Left cardiac atrium (tissue), 4 donors: ENCODE data around the gene TMCO6. TPM values are rescaled to one million over a fixed set of nuclear protein-coding genes. Genes with fewer than 3 reads are reported as not detected.
"Not testable (repeated sequence)": the region's sequence is repeated elsewhere in the genome, so short reads cannot be mapped to it uniquely, and the experiment has no call there.

ENCODE experiments used
- ATAC-seq, 2 donors: fragments of 200-7000 bp; cut with Tn5 transposase; one replicate each; pipeline ENCODE4 v1.9.1; 2020; ENCODE audit warnings: mild to moderate bottlenecking in 2 of 2, moderate library complexity in 2 of 2
- DNase-seq: peaks from one replicate; pipeline ENCODE4 v3.0.0-alpha.2; 2020
- intact Hi-C, 2 donors: fragments of 100-400 bp; cut with DNase I; formaldehyde crosslinking; loops; one replicate each; pipeline versions ENCODE4 v1.14.1 to v1.15.1; 2022 to 2023
- long read RNA-seq: library from polyadenylated mRNA; unstranded; transcript quantifications from one replicate; pipeline ENCODE4 v2.0.0, GENCODE V29; 2021
- total RNA-seq, 2 donors: library from RNA; stranded (reverse); fragmentation: NEBNext Ultra II Directional; extraction: Animal tissue kit (Norgen Biotek cat#: 25700); gene quantifications; one replicate each; pipeline ENCODE4 v1.2.1, GENCODE V29; 2021
- donor health status: DM: no; HTN: yes; CAD: no.
- donor health status: DM: no; HTN: yes; CAD: no; lungs with severe emphysema.
- donor health status: DM: yes; HTN: yes; CAD: no.
- donor health status: Dilated cardiomyopathy.

TMCO6 gene
- 1 to 10 TPM; 3.9 to 6.4 TPM for total RNA-seq
- long read RNA-seq, partial matches to known transcripts: 0 of 2 reads
- long read RNA-seq, other reads (novel, unspliced or antisense): 2 of 2 reads

GRCh38 chr5:140639148-140639981 lies at the start of gene TMCO6:
Gene TMCO6 (plus strand): TSS chr5:140639451. CDS start chr5:140639528, 77 bp downstream.
- intact Hi-C loops: no loop called here
- peak; percentile 99 for ATAC-seq
- DNase-seq: peak; percentile 99

DNA sequence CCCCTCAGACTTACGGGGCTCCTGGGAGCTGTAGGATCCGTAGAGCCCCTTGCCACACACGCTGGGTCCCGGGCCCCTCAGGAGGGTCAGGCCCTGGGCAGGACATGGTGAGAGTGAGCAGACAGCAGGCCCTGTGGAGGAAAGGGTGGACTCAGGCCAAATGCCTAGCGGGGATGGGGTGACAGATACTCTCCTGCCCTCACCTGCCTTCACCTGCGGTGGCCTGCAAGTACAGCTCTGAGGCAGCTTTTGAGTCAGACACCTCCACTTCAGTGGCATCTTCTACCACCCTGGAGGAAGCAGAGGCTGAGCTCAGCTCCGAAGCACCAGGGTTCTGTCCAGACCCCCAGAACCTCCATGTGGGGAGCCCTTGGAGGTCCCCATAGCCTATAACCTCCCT lies 48.4 kb upstream of the TMCO6 start:
- no peak for ATAC-seq
- intact Hi-C loops: no loop called here

DNA sequence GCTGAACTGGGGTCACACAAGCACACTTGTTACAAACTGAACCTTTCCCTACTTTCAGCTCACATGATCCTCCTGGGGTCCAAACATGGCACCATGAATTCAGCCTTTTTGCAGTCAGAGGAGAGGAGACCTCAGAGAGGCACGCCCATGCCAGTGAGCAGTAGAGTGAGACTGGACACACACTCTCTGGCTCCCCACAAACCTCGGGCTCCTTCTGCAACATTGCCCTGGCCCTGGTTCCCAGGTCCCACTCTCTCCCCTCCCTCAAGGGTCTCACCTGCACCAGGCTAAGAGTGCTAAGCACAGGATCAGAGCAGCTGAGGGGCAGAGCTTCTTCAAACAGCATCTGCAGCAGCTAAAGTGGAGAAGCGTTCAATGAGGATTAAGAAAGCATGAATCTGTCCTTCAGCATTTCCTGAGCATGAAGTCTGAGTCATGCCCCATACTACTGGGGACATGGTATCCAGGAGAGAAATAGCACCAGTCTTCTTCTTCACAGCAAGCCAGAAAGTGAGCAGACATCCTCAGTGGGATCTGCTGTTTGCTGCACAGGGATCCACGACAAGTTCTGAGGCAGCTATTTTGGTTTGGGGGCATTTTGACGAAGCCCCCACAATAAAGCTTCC lies 47.4 kb upstream of the TMCO6 start:
- no peak for DNase-seq
- peak in 1 of 2 donors; percentile 19 for ATAC-seq

More for the DNA sequence above, 48.4 kb upstream of the TMCO6 start:
- no peak for DNase-seq

GRCh38 chr5:140593070-140593469 lies 46.2 kb upstream of the TMCO6 start:
- ATAC-seq, DNase-seq, intact Hi-C loops: not testable (repeated sequence)

More for the DNA sequence above, 47.4 kb upstream of the TMCO6 start:
- intact Hi-C loops: no loop called here

- intact Hi-C loops: no loop called here
- ATAC-seq: no peak
- DNase-seq: no peak
Observed at GRCh38 chr5:140594169-140594568, 45.1 kb upstream of the TMCO6 start.

- intact Hi-C loops: no loop called here
- no peak for DNase-seq
Observed at GRCh38 chr5:140595538-140596300, 43.5 kb upstream of the TMCO6 start.

DNA sequence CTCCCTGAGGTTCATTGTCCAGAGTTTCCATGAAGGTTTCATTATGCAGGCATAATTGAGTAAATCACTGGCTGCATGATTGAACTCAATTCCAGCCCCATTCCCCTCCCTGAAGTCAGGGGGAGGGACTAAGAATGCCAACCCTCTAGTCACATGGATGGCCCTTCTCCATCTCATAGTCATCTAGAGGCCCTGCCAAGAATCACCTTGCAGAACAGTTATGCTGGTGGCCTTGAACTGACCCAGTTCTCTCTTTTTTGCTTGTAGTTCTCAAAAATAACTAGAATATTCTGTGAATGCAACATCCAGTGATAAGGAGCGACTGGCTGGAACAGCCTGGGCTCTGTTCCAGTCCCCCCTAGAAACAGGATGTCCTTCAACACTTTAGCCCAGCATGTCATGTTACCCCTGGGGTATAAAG lies 42.9 kb upstream of the TMCO6 start:
- DNase-seq: no peak
- intact Hi-C loops: no loop called here
- ATAC-seq: peak; percentile 57 to 82

More at GRCh38 chr5:140595538-140596300, 43.5 kb upstream of the TMCO6 start:
- peak; percentile 38 to 64 for ATAC-seq

- ATAC-seq: no peak
- intact Hi-C loops: no loop called here
- DNase-seq: no peak
Observed at GRCh38 chr5:140598836-140599235, 40.4 kb upstream of the TMCO6 start.

GRCh38 chr5:140600096-140600495 lies 39.2 kb upstream of the TMCO6 start:
- DNase-seq (no peak), ATAC-seq (no peak)
- intact Hi-C loops: no loop called here

GRCh38 chr5:140602147-140602546 lies 37.1 kb upstream of the TMCO6 start:
- peak in 1 of 2 donors; percentile 60 for ATAC-seq
- intact Hi-C loops: no loop called here
- no peak for DNase-seq

DNA sequence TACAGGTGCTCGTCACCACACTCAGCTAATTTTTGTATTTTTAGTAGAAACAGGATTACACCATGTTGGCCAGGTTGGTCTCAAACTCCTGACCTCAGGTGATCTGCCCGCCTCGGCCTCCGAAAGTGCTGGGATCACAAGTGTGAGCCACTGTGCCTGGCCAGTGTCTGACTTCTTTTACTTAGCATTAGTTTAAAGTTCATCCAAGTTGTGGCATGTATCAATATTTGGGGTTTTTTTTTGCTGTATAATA lies 35.9 kb upstream of the TMCO6 start:
- DNase-seq, intact Hi-C loops, ATAC-seq: not testable (repeated sequence)

DNA sequence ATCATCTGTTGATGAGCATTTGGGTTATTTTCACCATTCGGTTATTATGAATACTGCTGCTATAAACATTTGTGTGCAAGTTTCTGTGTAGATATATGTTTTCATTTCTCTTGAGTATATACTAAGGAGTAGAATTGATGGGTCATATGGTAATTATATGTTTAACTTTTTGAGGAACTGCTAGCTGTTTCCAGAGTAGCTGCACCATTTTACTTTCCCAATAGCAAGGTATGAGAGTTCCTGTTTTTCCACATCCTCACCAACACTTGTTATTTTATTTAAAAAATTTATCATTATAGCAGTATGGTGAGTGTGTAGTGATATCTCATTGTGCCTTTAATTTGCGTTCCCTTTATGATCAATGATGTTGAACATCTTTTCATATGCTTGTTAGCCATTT lies 35.5 kb upstream of the TMCO6 start:
- intact Hi-C loops: no loop called here
- DNase-seq (no peak), ATAC-seq (no peak)

DNA sequence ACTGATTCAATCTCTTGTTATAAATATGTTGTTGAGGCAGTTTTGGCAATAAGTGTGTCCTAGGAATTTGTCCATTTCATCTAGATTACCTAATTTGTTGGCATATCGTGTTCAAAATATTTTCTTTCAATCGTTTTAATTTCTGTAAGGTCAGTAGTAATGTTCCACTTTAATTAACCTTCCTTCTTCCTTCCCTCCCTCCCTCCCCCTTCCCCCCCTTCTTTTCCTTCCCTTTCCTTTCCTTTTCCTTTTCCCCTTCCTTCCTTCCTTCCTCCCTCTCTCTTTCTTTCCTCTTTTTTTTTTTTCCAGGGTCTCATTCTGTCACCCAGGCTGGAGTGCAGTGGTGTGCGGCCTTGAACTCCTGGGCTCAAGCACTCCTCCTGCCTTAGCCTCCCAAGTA lies 33.4 kb upstream of the TMCO6 start:
- DNase-seq: no peak
- intact Hi-C loops: no loop called here
- ATAC-seq: no peak

- intact Hi-C loops: no loop called here
- no peak for DNase-seq
- ATAC-seq: no peak
Observed at GRCh38 chr5:140607031-140607430, 32.2 kb upstream of the TMCO6 start.

- intact Hi-C loops: no loop called here
- ATAC-seq: no peak
- DNase-seq: no peak
Observed at GRCh38 chr5:140608722-140609121, 30.5 kb upstream of the TMCO6 start.

- DNase-seq (peak; percentile 47), ATAC-seq (peak; percentile 30 to 74)
- intact Hi-C loops: no loop called here
Observed at GRCh38 chr5:140609126-140609525, 30.1 kb upstream of the TMCO6 start.

GRCh38 chr5:140611020-140611521 lies 28.2 kb upstream of the TMCO6 start:
- no peak for DNase-seq
- intact Hi-C loops: no loop called here
- no peak for ATAC-seq

DNA sequence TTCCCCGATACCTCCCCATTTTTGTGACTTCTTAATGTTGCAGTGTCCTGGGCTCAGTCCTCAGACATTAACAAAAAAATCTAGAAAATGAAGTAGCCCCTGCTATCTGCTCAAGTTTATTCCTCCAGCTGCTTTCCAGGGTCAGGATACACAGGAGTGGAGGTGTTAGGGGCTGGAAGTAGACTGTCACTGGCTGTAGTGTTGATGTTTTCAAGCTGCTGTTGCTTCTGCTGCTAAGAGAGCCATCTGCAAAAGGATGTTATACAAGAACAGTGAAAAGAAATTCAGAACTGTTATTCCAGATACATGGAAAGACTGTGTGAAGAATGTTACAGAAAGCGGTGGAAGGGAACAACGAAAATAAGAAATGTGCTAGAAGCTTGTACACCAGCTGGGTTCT lies 16.9 kb upstream of the TMCO6 start:
- DNase-seq (no peak), ATAC-seq (no peak)
- intact Hi-C loops: no loop called here

GRCh38 chr5:140623061-140623460 lies 16.2 kb upstream of the TMCO6 start:
- intact Hi-C loops, ATAC-seq, DNase-seq: not testable (repeated sequence)

DNA sequence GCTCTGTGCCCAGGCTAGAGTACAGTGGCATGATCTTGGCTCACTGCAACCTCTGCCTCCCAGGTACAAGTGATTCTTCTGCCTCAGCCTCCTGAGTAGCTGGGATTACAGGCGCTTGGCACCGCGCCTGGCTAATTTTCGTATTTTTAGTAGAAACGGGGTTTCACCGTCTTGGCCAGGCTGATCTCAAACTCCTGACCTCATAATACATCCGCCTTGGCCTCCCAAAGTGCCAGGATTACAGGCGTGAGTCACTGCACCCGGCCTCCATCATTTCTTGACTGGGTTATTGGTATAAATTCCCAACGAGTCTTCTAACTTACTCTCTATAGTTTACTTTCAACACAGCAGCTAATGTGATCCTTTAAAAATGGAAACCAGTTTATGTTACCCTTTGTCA lies 14.4 kb upstream of the TMCO6 start:
- DNase-seq, intact Hi-C loops, ATAC-seq: not testable (repeated sequence)
